Astrocyte of the cerebellum (primary cell): ENCODE results near the gene TSHZ2.
"Not testable (repeated sequence)": the region's sequence is repeated elsewhere in the genome, so short reads cannot be mapped to it uniquely, and the experiment has no call there.

Experiments used
- DNase-seq: peaks from one replicate; pipeline ENCODE4 v3.0.0-alpha.2; 2011; ENCODE audit warnings: low read depth
- H3K4me3 ChIP-seq: 2 replicates; pipeline ENCODE4 v1.5.1; 2011; ENCODE audit warnings: mild to moderate bottlenecking, low read depth, low read length, moderate library complexity
- in situ Hi-C: cut with HindIII; loops from 2 replicates; pipeline ENCODE4 v1.10.0; 2017; ENCODE audit warnings: low sequenced_read_pairs
- TF ChIP-seq, protein P1 (sequence below): IDR thresholded peaks from 2 replicates; pipeline ENCODE4 v1.5.1; 2012; ENCODE audit warnings: low read length, low read depth, moderate library complexity, mild to moderate bottlenecking; ENCODE audit errors: missing control alignments

The TSHZ2 gene

DNA sequence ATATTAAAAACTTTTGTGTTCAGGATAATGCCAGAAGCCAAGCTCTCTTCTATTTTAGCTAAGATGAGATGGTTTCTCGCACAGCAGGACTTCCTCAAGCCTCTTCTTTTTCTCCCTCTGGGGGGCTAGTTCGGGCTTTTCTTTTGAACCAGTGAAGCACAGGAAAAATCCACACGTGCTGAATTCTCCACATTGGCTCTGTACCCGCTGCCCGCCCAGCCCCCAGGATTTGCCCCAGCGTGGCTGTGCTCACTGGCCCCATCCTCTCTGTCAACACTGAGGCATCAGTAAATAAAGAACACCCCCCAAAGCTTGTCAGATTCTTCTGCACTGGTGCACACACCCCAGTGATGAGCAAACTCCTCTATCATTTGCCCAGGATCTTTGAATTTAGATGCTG lies 388.7 kb downstream of the TSHZ2 start:
- no peak for DNase-seq
- TF ChIP-seq, protein P1, sequence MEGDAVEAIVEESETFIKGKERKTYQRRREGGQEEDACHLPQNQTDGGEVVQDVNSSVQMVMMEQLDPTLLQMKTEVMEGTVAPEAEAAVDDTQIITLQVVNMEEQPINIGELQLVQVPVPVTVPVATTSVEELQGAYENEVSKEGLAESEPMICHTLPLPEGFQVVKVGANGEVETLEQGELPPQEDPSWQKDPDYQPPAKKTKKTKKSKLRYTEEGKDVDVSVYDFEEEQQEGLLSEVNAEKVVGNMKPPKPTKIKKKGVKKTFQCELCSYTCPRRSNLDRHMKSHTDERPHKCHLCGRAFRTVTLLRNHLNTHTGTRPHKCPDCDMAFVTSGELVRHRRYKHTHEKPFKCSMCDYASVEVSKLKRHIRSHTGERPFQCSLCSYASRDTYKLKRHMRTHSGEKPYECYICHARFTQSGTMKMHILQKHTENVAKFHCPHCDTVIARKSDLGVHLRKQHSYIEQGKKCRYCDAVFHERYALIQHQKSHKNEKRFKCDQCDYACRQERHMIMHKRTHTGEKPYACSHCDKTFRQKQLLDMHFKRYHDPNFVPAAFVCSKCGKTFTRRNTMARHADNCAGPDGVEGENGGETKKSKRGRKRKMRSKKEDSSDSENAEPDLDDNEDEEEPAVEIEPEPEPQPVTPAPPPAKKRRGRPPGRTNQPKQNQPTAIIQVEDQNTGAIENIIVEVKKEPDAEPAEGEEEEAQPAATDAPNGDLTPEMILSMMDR, result no peak
- H3K4me3 ChIP-seq, result no peak overlapping the region
- in situ Hi-C loops, result no loop called here

DNA sequence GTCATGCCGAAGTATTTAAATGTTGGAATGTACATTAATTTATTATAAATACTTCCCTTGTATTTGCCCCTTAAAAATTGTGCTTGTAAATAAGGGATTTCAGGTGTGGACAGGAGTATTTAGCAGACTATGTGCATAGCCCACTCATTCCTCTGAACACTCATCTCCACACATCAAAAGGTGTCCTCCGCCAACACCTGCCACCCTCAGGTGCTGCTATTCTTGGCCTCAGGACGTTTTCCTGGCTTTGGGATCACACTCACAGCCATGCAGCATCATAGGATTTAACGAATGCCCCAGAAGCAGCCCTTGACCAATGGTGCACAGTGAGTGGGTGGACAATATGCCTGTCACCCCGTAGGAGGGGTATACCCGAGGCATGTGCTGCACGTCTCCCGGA lies 390.6 kb downstream of the TSHZ2 start:
- TF ChIP-seq, protein P1, result no peak
- DNase-seq, result no peak
- in situ Hi-C loops, result no loop called here
- no peak overlapping the region for H3K4me3 ChIP-seq

DNA sequence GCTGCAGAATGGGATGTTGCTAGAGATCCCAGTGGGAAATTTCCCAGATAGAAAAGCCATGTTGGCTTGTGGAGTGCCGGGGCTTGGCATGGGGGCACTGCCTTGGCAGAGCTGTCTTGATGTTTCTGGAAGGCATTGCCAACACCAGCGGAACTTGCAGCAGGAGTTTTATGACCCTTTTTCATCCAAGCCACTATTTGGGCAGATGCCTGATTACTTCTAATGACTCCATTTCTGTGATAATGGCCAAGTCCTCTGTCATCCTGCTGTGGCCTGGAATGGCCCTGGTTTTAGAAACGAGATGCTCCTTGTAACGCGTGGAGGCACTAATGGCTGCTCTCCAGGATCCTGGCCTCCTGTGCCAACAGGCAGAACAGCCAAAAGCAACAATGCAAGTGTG lies 392.5 kb downstream of the TSHZ2 start:
- in situ Hi-C loops, result no loop called here
- DNase-seq, result no peak
- H3K4me3 ChIP-seq, result no peak overlapping the region
- TF ChIP-seq, protein P1, result no peak

DNA sequence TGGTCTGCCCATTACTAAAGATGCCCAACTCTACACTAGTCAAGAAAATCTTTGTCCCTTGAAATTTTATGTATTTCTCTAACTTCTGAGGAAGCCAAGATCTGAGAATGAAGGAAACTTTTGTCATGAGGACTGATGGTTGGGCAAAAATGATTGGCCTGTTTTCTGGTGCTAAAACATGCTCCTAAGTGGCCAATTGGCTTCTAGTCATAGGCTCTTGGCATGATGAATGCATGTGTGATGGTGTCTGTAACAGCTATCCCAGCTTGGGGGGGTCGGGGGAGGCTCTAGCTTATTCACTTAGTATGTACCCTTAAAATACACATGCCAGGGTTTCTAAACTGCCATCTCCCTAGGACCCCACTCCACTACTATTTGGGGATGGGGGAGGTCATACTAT lies 392.9 kb downstream of the TSHZ2 start:
- no peak for DNase-seq
- H3K4me3 ChIP-seq, result no peak overlapping the region
- TF ChIP-seq, protein P1, result no peak
- in situ Hi-C loops, result no loop called here

DNA sequence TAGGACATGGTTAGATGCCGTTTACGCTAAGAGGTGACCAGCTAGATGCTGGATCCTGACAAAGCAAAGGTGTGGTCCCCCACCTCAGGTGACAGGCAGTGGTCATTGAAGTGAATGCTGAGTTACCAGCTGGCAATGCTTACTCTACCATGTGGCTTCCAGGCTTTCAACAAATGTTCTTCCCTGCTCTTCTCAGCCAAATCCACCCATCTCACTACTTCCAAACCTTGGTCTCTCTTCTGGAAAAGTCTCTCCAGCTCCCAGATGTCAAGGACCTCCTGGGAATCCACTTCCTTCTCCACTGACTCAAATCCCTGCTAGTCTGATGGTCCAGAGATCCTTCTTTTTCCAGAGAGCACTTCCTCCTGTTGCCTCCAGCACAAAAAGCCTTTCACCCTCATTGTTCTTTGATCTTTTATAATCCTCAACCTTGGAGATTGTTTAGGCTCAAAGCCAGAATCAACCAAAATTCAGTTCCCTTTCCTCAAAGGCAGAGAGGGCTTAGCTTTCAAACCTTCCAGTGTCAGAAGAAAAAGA lies 393.4 kb downstream of the TSHZ2 start:
- H3K4me3 ChIP-seq, result no peak overlapping the region
- TF ChIP-seq, protein P1, result no peak
- DNase-seq, result no peak
- in situ Hi-C loops, result no loop called here

DNA sequence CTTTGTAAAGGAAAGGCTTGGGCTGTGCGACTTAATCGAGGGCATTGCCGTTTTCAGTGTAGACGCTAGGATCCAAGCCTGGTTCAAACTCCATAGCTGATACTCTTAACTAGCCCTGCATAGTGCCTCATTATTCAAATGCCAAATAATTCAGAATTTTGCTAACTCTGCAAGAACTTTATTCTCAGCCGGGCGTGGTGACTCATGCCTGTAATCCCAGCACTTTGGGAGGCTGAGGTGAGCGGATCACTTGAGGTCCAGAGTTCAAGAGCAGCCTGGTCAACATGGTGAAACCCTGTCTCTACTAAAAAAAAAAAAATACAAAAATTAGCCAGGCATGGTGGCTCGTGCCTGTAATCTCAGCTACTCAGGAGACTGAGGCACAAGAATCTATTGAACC lies 394.8 kb downstream of the TSHZ2 start:
- in situ Hi-C loops, H3K4me3 ChIP-seq, DNase-seq: not testable (repeated sequence)

DNA sequence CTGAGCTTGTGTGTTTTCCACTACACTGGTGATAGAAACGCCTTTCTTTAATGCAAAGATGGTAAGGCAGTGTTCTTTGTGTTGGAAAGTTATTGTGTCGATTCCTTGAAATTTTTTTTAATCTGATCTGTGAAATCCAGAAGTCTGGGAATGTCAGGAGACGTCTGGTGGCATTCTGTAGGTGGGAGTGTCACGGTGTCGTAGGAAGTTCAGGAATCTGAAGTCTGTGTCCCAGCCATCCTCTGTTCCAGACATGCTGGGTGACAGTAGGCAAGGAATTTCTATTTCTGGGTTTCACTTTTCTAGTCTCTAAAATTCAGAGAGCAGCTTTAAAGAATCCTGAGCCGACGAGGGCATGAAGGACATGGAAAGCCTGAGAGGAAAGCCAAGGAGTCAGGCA lies 397.7 kb downstream of the TSHZ2 start:
- no peak overlapping the region for H3K4me3 ChIP-seq
- no peak for DNase-seq
- TF ChIP-seq, protein P1, result no peak
- in situ Hi-C loops, result loop anchor here (5.0 kb wide), 1 partner anchor 83 kb away; no protein-coding TSS in a partner anchor
